ENCODE results near the gene ELOVL1. TPM values are rescaled to one million over a fixed set of nuclear protein-coding genes. Genes with fewer than 3 reads are reported as not detected.

The ELOVL1 gene
- total and polyA plus RNA-seq, 2 of the 13 experiments (the other 11 are each of a cell fraction or from before 2014, with no cell fraction given): 55.2 to 77.4 TPM

DNA sequence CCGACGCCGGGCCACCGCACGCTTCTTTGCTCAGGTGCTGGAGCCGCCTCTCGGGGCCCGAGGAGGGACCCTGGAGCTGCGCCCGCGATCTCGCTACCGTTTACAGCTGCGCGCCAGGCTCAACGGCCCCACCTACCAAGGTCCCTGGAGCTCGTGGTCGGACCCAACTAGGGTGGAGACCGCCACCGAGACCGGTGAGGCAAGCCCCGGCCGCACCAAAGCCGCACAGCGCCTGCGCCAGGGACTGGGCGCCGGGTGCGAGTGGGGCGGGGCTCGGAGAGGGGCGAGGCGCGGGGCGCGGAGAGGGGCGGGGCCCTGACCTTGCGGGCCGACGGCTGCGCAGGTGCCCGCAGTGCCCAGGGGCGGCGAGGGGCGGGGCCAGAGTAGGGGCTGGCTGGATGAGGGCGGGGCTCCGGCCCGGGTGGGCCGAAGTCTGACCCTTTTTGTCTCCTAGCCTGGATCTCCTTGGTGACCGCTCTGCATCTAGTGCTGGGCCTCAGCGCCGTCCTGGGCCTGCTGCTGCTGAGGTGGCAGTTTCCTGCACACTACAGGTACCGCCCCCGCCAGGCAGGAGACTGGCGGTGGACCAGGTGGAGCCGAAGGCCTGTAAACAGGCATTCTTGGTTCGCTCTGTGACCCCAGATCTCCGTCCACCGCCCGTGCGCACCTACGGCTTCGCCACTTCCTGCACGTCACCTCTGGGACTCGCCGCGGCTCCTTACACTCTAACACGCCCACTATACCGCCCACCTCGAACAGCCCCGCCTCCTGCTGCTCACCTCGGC lies 18.8 kb downstream of the ELOVL1 start (continued):
- TF ChIP-seq ZSCAN25 (CRISPR knock-in tag; IDR thresholded peaks at IDR 0.05) (peak; percentile 73; the same call in 1 of the 2 replicates), HES4 (CRISPR knock-in tag; IDR thresholded peaks at IDR 0.05; ENCODE audit: borderline replicate concordance) (no peak), ZFP41 (CRISPR knock-in tag; IDR thresholded peaks at IDR 0.05; ENCODE audit: borderline replicate concordance) (no peak), ZNF281 (CRISPR knock-in tag; IDR thresholded peaks at IDR 0.05; ENCODE audit: borderline replicate concordance) (no peak), TFDP2 (CRISPR knock-in tag; IDR thresholded peaks at IDR 0.05) (peak; percentile 70), ZKSCAN8 (CRISPR knock-in tag; IDR thresholded peaks at IDR 0.05; ENCODE audit: borderline replicate concordance) (no peak), NFIC (IDR thresholded peaks at IDR 0.05; ENCODE audit: low read length) (no peak), SRSF1 (optimal IDR thresholded peaks at IDR 0.05; ENCODE audit: low read depth, low read length) (no peak), PHF5A (CRISPR knock-in tag; IDR thresholded peaks at IDR 0.05; ENCODE audit: low read depth, unreplicated experiment) (no peak), TCF12 (IDR thresholded peaks at IDR 0.05) (no peak), TCF12 (CRISPR knock-in tag; IDR thresholded peaks at IDR 0.05) (peak; percentile 62; the same call in 1 of the 2 replicates), PATZ1 (CRISPR knock-in tag; IDR thresholded peaks at IDR 0.05) (0 out of 2 replicates have a peak, but pooled peaks have one; percentile 17), ZNF30 (CRISPR knock-in tag; IDR thresholded peaks at IDR 0.05) (no peak), ZNF207 (IDR thresholded peaks at IDR 0.05; ENCODE audit: borderline replicate concordance) (no peak), SMARCE1 (IDR thresholded peaks at IDR 0.05; ENCODE audit: borderline replicate concordance) (no peak)
- TF ChIP-seq, protein P1, sequence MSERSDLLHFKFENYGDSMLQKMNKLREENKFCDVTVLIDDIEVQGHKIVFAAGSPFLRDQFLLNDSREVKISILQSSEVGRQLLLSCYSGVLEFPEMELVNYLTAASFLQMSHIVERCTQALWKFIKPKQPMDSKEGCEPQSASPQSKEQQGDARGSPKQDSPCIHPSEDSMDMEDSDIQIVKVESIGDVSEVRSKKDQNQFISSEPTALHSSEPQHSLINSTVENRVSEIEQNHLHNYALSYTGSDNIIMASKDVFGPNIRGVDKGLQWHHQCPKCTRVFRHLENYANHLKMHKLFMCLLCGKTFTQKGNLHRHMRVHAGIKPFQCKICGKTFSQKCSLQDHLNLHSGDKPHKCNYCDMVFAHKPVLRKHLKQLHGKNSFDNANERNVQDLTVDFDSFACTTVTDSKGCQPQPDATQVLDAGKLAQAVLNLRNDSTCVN (CRISPR knock-in tag; IDR thresholded peaks at IDR 0.05; ENCODE audit: borderline replicate concordance): no peak
- TF ChIP-seq, protein P2, sequence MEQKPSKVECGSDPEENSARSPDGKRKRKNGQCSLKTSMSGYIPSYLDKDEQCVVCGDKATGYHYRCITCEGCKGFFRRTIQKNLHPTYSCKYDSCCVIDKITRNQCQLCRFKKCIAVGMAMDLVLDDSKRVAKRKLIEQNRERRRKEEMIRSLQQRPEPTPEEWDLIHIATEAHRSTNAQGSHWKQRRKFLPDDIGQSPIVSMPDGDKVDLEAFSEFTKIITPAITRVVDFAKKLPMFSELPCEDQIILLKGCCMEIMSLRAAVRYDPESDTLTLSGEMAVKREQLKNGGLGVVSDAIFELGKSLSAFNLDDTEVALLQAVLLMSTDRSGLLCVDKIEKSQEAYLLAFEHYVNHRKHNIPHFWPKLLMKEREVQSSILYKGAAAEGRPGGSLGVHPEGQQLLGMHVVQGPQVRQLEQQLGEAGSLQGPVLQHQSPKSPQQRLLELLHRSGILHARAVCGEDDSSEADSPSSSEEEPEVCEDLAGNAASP (CRISPR knock-in tag; IDR thresholded peaks at IDR 0.05; ENCODE audit: borderline replicate concordance): no peak
- TF ChIP-seq, protein P3, sequence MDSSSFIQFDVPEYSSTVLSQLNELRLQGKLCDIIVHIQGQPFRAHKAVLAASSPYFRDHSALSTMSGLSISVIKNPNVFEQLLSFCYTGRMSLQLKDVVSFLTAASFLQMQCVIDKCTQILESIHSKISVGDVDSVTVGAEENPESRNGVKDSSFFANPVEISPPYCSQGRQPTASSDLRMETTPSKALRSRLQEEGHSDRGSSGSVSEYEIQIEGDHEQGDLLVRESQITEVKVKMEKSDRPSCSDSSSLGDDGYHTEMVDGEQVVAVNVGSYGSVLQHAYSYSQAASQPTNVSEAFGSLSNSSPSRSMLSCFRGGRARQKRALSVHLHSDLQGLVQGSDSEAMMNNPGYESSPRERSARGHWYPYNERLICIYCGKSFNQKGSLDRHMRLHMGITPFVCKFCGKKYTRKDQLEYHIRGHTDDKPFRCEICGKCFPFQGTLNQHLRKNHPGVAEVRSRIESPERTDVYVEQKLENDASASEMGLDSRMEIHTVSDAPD (CRISPR knock-in tag; IDR thresholded peaks at IDR 0.05): 0 out of 2 replicates have a peak, but pooled peaks have one; percentile 10
